Cardiac muscle cell (in vitro differentiated cells and primary cell): ENCODE measurements around the gene AURKAIP1. TPM values are rescaled to one million over a fixed set of nuclear protein-coding genes. Genes with fewer than 3 reads are reported as not detected.

Experiments used
- DNase-seq, 2 donors: peaks; one replicate each; pipeline versions ENCODE4 v3.0.0 to v3.0.0-alpha.2; 2010 to 2017; ENCODE audit warnings: low read depth in 1 of 2, low spot score in 1 of 2
- H3K27ac ChIP-seq: fragments of 200-600 bp; sonication (generic); 2 replicates; pipeline ENCODE4 v1.5.1; 2016
- H3K27me3 ChIP-seq: fragments of 200-600 bp; sonication (generic); 2 replicates; pipeline ENCODE4 v1.6.0; 2016; ENCODE audit warnings: control low read depth
- H3K36me3 ChIP-seq: fragments of 200-600 bp; sonication (generic); 2 replicates; pipeline ENCODE4 v1.5.1; 2016; ENCODE audit warnings: control low read depth
- H3K4me1 ChIP-seq: fragments of 200-600 bp; sonication (generic); 2 replicates; pipeline ENCODE4 v1.8.1; 2017; ENCODE audit warnings: low read depth, mild to moderate bottlenecking, mixed run types
- H3K4me3 ChIP-seq: fragments of 200-600 bp; sonication (generic); 2 replicates; pipeline ENCODE4 v1.5.1; 2016; ENCODE audit warnings: mild to moderate bottlenecking
- H3K9me3 ChIP-seq: fragments of 200-600 bp; sonication (generic); 2 replicates; pipeline ENCODE4 v1.5.1; 2017; ENCODE audit warnings: low read depth, mild to moderate bottlenecking, control low read depth
- polyA plus RNA-seq: library from polyadenylated mRNA; unstranded; fragments of >200 nt; fragmentation: Nextera tagmentation; extraction: Ambion mirVana; gene quantifications from 2 replicates; pipeline ENCODE4 v1.2.1, GENCODE V29; 2016
- total RNA-seq: library from RNA; depleted of rRNA; stranded (reverse); fragments of >200 nt; gene quantifications from 2 replicates; pipeline ENCODE4 v1.2.3, GENCODE V29; 2016
- TF ChIP-seq, protein P1 (sequence below): IDR thresholded peaks from 2 replicates; pipeline ENCODE4 v1.5.1; 2012; ENCODE audit warnings: low read depth, mild to moderate bottlenecking, low read length

The AURKAIP1 gene
- total and polyA plus RNA-seq, 2 experiments from 2014 or later, result 235 to 305 TPM

DNA sequence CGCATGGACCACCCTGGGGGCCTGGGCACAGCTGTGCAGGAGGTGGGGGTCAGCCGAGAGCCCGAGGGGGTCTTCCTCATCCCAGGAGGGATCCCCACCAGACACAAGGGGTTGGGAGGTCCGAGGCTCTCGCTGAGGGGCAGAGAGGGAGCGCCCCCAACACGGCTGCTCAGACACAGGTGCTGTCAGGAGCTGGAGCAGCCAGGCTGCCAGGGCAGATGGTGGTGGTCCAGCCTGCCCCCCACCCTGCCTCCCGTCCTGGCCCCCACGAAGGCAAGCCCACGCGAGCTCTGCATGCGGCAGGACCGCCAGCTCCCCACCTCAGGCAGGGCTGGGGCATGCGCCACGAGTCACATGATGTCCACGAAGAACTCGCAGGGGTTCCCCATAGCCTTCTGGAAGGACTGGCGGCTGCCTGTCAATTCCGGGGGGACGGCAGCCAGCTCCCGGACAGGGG, 39.2 kb downstream of the AURKAIP1 start:
- Histone ChIP-seq H3K27ac (no peak overlapping the region), H3K27me3 (no peaks in the 10 kb centered on the region), H3K4me3 (no peak overlapping the region), H3K36me3 (peaks cover 2% of the 10 kb centered on the region), H3K4me1 (no peaks in the 10 kb centered on the region), H3K9me3 (no peaks in the 10 kb centered on the region)
- TF ChIP-seq, protein P1, sequence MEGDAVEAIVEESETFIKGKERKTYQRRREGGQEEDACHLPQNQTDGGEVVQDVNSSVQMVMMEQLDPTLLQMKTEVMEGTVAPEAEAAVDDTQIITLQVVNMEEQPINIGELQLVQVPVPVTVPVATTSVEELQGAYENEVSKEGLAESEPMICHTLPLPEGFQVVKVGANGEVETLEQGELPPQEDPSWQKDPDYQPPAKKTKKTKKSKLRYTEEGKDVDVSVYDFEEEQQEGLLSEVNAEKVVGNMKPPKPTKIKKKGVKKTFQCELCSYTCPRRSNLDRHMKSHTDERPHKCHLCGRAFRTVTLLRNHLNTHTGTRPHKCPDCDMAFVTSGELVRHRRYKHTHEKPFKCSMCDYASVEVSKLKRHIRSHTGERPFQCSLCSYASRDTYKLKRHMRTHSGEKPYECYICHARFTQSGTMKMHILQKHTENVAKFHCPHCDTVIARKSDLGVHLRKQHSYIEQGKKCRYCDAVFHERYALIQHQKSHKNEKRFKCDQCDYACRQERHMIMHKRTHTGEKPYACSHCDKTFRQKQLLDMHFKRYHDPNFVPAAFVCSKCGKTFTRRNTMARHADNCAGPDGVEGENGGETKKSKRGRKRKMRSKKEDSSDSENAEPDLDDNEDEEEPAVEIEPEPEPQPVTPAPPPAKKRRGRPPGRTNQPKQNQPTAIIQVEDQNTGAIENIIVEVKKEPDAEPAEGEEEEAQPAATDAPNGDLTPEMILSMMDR, result no peak
- no peak for DNase-seq

DNA sequence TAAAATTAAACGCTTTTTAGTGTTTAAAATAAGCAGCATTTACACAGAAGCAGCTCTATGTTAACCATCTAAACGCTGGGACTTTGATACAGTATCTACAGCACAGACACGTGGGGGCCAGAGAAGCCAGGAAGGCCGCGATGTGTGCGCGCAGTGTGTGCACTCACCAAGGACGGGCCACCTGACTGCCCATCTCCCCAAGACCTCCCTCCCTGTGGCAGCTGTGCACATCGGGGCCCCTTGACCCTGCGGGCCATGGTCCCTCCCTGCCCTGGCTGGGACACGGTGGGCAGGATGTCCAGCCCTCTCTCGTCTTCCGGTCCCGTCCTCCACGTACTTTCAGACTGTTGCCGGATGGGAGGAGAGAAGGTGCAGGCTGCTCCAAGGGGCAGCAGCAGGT, 39.7 kb downstream of the AURKAIP1 start:
- no peaks in the 10 kb centered on the region for H3K27me3 ChIP-seq
- no peak overlapping the region for H3K27ac ChIP-seq
- H3K9me3 ChIP-seq, result no peaks in the 10 kb centered on the region
- no peak for DNase-seq
- TF ChIP-seq, protein P1, result no peak
- H3K4me1 ChIP-seq, result no peaks in the 10 kb centered on the region
- H3K4me3 ChIP-seq, result no peak overlapping the region
- H3K36me3 ChIP-seq, result peaks cover 2% of the 10 kb centered on the region

DNA sequence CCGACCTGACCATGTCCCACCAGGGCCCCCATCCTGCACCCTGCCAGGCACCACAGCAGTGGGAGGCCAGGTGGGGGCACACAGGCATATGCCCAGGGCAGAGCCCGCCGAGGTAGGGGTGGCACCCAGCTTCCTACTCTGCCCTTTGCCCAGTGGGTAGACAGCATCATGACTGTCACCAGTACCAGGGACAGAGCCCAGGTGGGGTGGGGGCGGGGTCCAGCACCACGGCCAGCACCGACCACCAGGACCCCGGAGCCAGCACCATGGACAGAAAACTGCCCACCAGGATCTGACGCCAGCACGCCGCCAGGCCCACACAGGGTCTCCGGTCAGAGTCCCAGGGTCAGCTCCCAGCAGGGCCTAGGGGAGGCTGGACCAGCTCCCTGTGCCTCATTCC, 40.2 kb downstream of the AURKAIP1 start:
- H3K4me1 ChIP-seq, result no peaks in the 10 kb centered on the region
- H3K9me3 ChIP-seq, result no peaks in the 10 kb centered on the region
- TF ChIP-seq, protein P1, result no peak
- peak in 1 of 2 donors; percentile 91 for DNase-seq
- no peak overlapping the region for H3K4me3 ChIP-seq
- H3K27ac ChIP-seq, result no peak overlapping the region
- no peaks in the 10 kb centered on the region for H3K27me3 ChIP-seq
- H3K36me3 ChIP-seq, result peaks cover 2% of the 10 kb centered on the region

DNA sequence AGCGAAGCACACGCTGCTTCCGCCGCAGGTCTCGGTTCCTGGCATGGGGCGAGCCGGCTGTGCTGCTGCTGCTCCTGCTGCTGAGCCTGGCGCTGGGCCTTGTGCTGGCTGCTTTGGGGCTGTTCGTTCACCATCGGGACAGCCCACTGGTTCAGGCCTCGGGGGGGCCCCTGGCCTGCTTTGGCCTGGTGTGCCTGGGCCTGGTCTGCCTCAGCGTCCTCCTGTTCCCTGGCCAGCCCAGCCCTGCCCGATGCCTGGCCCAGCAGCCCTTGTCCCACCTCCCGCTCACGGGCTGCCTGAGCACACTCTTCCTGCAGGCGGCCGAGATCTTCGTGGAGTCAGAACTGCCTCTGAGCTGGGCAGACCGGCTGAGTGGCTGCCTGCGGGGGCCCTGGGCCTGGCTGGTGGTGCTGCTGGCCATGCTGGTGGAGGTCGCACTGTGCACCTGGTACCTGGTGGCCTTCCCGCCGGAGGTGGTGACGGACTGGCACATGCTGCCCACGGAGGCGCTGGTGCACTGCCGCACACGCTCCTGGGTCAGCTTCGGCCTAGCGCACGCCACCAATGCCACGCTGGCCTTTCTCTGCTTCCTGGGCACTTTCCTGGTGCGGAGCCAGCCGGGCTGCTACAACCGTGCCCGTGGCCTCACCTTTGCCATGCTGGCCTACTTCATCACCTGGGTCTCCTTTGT, 41.3 kb downstream of the AURKAIP1 start:
- H3K27me3 ChIP-seq, result no peaks in the 10 kb centered on the region
- DNase-seq, result no peak

DNA sequence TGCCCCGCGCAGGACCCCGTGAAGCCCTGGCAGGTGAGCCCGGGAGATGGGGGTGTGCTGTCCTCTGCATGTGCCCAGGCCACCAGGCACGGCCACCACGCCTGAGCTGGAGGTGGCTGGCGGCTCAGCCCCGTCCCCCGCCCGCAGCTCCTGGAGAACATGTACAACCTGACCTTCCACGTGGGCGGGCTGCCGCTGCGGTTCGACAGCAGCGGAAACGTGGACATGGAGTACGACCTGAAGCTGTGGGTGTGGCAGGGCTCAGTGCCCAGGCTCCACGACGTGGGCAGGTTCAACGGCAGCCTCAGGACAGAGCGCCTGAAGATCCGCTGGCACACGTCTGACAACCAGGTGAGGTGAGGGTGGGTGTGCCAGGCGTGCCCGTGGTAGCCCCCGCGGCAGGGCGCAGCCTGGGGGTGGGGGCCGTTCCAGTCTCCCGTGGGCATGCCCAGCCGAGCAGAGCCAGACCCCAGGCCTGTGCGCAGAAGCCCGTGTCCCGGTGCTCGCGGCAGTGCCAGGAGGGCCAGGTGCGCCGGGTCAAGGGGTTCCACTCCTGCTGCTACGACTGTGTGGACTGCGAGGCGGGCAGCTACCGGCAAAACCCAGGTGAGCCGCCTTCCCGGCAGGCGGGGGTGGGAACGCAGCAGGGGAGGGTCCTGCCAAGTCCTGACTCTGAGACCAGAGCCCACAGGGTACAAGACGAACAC, 42.1 kb downstream of the AURKAIP1 start:
- H3K27ac ChIP-seq, result no peak overlapping the region
- no peak for DNase-seq
- H3K9me3 ChIP-seq, result no peaks in the 10 kb centered on the region
- H3K4me1 ChIP-seq, result no peaks in the 10 kb centered on the region
- no peak overlapping the region for H3K4me3 ChIP-seq
- TF ChIP-seq, protein P1, result no peak
- H3K27me3 ChIP-seq, result no peaks in the 10 kb centered on the region
- peaks cover 4% of the 10 kb centered on the region for H3K36me3 ChIP-seq

More for the DNA sequence above, 41.3 kb downstream of the AURKAIP1 start:
- Histone ChIP-seq H3K36me3 (peaks cover 2% of the 10 kb centered on the region), H3K27ac (no peak overlapping the region), H3K4me1 (no peaks in the 10 kb centered on the region), H3K9me3 (no peaks in the 10 kb centered on the region), H3K4me3 (no peak overlapping the region)
- TF ChIP-seq, protein P1, result no peak
